ENCODE measurements around the gene P4HA2.

The P4HA2 gene

DNA sequence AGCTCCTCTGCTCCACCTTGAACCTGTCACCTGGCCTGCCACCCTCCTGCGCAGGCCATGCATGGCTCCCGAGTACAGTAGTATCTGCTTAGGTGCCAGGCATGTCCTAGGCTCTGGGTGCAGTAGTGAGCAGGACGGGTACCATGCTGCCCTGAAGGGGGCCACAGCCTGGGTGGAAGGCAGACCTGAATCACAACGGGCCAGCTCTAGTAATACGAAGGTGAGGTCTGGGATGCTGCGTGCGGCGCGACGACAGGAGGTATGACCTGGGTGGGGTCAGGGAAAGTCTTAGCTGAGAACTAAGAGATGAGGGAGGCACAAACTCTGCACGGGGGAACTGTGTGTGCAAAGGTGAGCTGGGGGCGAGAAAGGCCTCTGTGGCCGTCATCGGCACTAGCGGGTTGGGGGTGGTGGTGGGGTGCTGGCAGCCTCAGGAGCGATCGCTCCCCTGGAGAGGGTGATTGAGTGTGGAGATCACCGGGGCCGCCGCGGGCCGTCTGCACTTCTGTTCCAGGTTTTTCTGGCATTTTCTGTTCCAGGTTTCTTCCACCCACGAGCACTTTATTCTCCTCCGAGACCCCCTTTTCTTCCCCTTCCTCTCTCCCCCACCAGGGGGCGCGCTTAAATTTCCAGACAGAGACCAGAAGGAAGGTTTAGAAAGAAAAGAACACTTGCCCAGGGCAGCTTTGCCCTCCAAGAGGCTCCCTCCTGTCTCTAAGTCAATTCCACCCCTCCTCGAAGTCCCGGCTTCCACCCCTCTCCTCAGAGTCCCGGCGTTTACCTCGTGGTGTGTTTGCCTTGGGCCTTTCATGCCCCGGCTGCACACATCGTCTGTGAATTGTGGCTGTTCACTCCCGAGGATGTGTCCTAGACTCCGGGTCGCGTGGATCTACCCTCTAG is 44.9 kb upstream of the P4HA2 start:
- Histone ChIP-seq H3K4me2 (ENCODE audit: low read length) (no peak overlapping the region), H3K4ac (ENCODE audit: low read depth, low read length) (no peak overlapping the region), H4K8ac (ENCODE audit: low read depth, low read length) (no peak overlapping the region), H3K23ac (ENCODE audit: low read length) (no peak overlapping the region), H2BK5ac (ENCODE audit: low read length) (no peak overlapping the region), H3K79me1 (ENCODE audit: low read length) (no peaks in the 10 kb centered on the region), H3K79me2 (ENCODE audit: control insufficient read depth, insufficient read depth, low read length) (no peaks in the 10 kb centered on the region), H2BK120ac (ENCODE audit: low read depth, low read length) (no peak overlapping the region), H3K27me3 (ENCODE audit: insufficient read depth, low read length, poor library complexity) (no peaks in the 10 kb centered on the region), H3K9ac (ENCODE audit: low read length) (no peak overlapping the region), H2BK15ac (replicated peaks; ENCODE audit: low read depth) (no peak overlapping the region), H3K56ac (ENCODE audit: low read length) (no peak overlapping the region), H2AK5ac (ENCODE audit: low read length) (no peak overlapping the region), H3K27ac (ENCODE audit: low read depth, low read length) (no peak overlapping the region), H3K4me3 (ENCODE audit: low read length) (no peak overlapping the region), H3K18ac (ENCODE audit: low read length) (no peak overlapping the region), H3K36me3 (ENCODE audit: control insufficient read depth, insufficient read depth, low read length) (no peaks in the 10 kb centered on the region), H4K5ac (ENCODE audit: low read length) (no peak overlapping the region), H3K4me1 (ENCODE audit: control insufficient read depth, low read depth, low read length) (no peaks in the 10 kb centered on the region)
- DNase-seq = peak; percentile 85
- WGBS (ENCODE audit: extremely low coverage, insufficient coverage, low lambda C conversion rate) = no CpG with 5 or more reads among the region's 37 CpGs

DNA sequence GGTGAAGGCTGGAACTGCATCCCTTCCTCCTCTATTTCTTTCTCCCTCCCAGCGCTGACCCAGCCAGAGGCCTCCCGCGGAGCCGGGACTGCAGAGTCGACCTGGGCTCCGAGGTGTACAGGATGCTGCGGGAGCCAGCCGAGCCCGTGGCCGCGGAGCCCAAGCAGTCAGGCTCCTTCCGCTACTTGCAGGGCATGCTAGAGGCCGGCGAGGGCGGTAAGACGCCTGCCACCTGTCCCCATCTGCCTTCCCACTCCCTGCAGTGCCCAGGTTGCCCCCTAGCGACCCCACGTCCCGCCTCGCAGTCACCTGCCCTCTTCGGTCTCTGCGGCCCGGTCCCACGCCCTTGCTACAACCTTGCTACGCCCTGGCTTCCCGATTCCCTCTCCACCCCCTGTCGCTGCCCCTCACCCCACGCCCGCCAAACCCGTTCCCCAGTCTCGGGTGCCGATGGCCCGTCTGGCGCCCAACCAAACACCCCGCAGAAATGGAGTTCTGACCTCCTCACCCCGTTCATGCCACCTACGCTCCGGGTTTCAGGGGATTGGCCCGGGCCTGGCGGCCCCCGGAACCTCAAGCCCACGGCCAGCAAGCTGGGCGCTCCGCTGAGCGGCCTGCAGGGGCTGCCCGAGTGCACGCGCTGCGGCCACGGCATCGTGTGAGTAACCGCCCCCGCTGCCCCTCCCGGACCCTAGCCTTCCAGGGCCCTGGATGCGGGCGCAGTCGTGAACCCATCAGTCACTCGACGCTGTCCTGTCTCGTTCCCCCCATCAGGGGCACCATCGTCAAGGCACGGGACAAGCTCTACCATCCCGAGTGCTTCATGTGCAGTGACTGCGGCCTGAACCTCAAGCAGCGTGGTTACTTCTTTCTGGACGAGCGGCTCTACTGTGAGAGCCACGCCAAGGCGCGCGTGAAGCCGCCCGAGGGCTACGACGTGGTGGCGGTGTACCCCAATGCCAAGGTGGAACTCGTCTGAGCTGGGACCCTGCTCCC is 43.9 kb upstream of the P4HA2 start:
- no peak overlapping the region for H3K23ac ChIP-seq (ENCODE audit: low read length)
- no peak for DNase-seq
- no peak overlapping the region for H3K27ac ChIP-seq (ENCODE audit: low read depth, low read length)
- no peaks in the 10 kb centered on the region for H3K79me2 ChIP-seq (ENCODE audit: control insufficient read depth, insufficient read depth, low read length)
- H2BK5ac ChIP-seq (ENCODE audit: low read length) = no peak overlapping the region
- H3K4me2 ChIP-seq (ENCODE audit: low read length) = no peak overlapping the region
- H3K4ac ChIP-seq (ENCODE audit: low read depth, low read length) = no peak overlapping the region
- no peaks in the 10 kb centered on the region for H3K36me3 ChIP-seq (ENCODE audit: control insufficient read depth, insufficient read depth, low read length)
- H3K27me3 ChIP-seq (ENCODE audit: insufficient read depth, low read length, poor library complexity) = no peaks in the 10 kb centered on the region
- H3K18ac ChIP-seq (ENCODE audit: low read length) = no peak overlapping the region
- H2AK5ac ChIP-seq (ENCODE audit: low read length) = no peak overlapping the region
- no CpG with 5 or more reads among the region's 77 CpGs for WGBS (ENCODE audit: extremely low coverage, insufficient coverage, low lambda C conversion rate)
- no peak overlapping the region for H3K4me3 ChIP-seq (ENCODE audit: low read length)
- H4K8ac ChIP-seq (ENCODE audit: low read depth, low read length) = no peak overlapping the region
- H2BK15ac ChIP-seq (replicated peaks; ENCODE audit: low read depth) = no peak overlapping the region
- no peak overlapping the region for H3K9ac ChIP-seq (ENCODE audit: low read length)
- H3K4me1 ChIP-seq (ENCODE audit: control insufficient read depth, low read depth, low read length) = no peaks in the 10 kb centered on the region
- H3K79me1 ChIP-seq (ENCODE audit: low read length) = no peaks in the 10 kb centered on the region
- no peak overlapping the region for H4K5ac ChIP-seq (ENCODE audit: low read length)
- no peak overlapping the region for H3K56ac ChIP-seq (ENCODE audit: low read length)
- H2BK120ac ChIP-seq (ENCODE audit: low read depth, low read length) = no peak overlapping the region

DNA sequence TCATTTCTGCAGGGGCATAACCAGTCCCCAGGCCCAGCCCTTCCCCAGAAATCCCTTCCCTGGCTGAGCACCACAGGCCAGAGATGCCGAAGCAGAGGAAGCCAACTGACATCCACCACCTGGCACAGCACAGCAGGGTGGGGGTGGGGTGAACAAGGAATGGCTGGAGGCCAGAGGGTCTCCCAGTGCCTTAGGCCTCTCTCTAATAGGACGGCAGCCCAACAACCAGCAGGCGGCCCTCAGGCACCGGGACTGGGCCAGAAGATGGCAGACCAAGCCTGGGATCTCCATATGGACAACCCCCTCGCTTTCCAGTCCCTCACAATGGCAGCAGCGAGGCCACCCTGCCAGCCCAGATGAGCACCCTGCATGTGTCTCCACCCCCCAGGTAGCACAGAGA is 43.1 kb upstream of the P4HA2 start:
- Histone ChIP-seq H3K9ac (ENCODE audit: low read length) (no peak overlapping the region), H3K4ac (ENCODE audit: low read depth, low read length) (no peak overlapping the region), H3K36me3 (ENCODE audit: control insufficient read depth, insufficient read depth, low read length) (no peaks in the 10 kb centered on the region)

DNA sequence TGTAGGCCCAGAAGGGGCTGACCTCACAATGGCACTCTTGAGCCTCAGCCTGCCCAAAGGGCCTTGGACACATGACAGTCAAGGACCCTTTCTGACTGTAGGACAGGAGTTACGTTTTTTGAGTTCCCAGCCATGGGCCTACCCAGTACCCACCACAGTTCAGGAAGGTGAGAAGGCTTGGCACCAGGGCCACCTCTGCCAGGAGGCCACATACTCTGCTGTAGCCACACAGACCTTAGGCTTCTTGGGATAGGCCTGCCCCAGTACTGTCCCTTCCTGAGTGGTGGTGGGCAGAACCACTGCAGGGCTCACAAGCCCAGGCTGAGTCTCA is 42.6 kb upstream of the P4HA2 start:
- Histone ChIP-seq H3K4me1 (ENCODE audit: control insufficient read depth, low read depth, low read length) (no peaks in the 10 kb centered on the region), H2BK120ac (ENCODE audit: low read depth, low read length) (no peak overlapping the region), H4K8ac (ENCODE audit: low read depth, low read length) (no peak overlapping the region), H3K27me3 (ENCODE audit: insufficient read depth, low read length, poor library complexity) (no peaks in the 10 kb centered on the region), H3K18ac (ENCODE audit: low read length) (no peak overlapping the region), H3K79me1 (ENCODE audit: low read length) (no peaks in the 10 kb centered on the region), H3K36me3 (ENCODE audit: control insufficient read depth, insufficient read depth, low read length) (no peaks in the 10 kb centered on the region), H3K56ac (ENCODE audit: low read length) (no peak overlapping the region), H3K4ac (ENCODE audit: low read depth, low read length) (no peak overlapping the region), H2BK5ac (ENCODE audit: low read length) (no peak overlapping the region), H2AK5ac (ENCODE audit: low read length) (no peak overlapping the region), H3K23ac (ENCODE audit: low read length) (no peak overlapping the region), H4K5ac (ENCODE audit: low read length) (no peak overlapping the region), H3K27ac (ENCODE audit: low read depth, low read length) (no peak overlapping the region), H2BK15ac (replicated peaks; ENCODE audit: low read depth) (no peak overlapping the region), H3K9ac (ENCODE audit: low read length) (no peak overlapping the region), H3K4me3 (ENCODE audit: low read length) (no peak overlapping the region), H3K4me2 (ENCODE audit: low read length) (no peak overlapping the region), H3K79me2 (ENCODE audit: control insufficient read depth, insufficient read depth, low read length) (no peaks in the 10 kb centered on the region)
- WGBS (ENCODE audit: extremely low coverage, insufficient coverage, low lambda C conversion rate) = no CpG with 5 or more reads among the region's 1 CpG
- no peak for DNase-seq

More for the DNA sequence above, 43.1 kb upstream of the P4HA2 start:
- H4K5ac ChIP-seq (ENCODE audit: low read length) = no peak overlapping the region
- WGBS (ENCODE audit: extremely low coverage, insufficient coverage, low lambda C conversion rate) = no CpG with 5 or more reads among the region's 6 CpGs
- H3K79me2 ChIP-seq (ENCODE audit: control insufficient read depth, insufficient read depth, low read length) = no peaks in the 10 kb centered on the region
- DNase-seq = no peak
- no peak overlapping the region for H4K8ac ChIP-seq (ENCODE audit: low read depth, low read length)
- H3K27me3 ChIP-seq (ENCODE audit: insufficient read depth, low read length, poor library complexity) = no peaks in the 10 kb centered on the region
- no peaks in the 10 kb centered on the region for H3K4me1 ChIP-seq (ENCODE audit: control insufficient read depth, low read depth, low read length)
- no peak overlapping the region for H3K4me3 ChIP-seq (ENCODE audit: low read length)
- no peak overlapping the region for H3K56ac ChIP-seq (ENCODE audit: low read length)
- no peak overlapping the region for H2AK5ac ChIP-seq (ENCODE audit: low read length)
- H3K23ac ChIP-seq (ENCODE audit: low read length) = no peak overlapping the region
- no peak overlapping the region for H2BK15ac ChIP-seq (replicated peaks; ENCODE audit: low read depth)
- H3K4me2 ChIP-seq (ENCODE audit: low read length) = no peak overlapping the region
- H2BK120ac ChIP-seq (ENCODE audit: low read depth, low read length) = no peak overlapping the region
- H3K27ac ChIP-seq (ENCODE audit: low read depth, low read length) = no peak overlapping the region
- no peak overlapping the region for H2BK5ac ChIP-seq (ENCODE audit: low read length)
- no peaks in the 10 kb centered on the region for H3K79me1 ChIP-seq (ENCODE audit: low read length)
- H3K18ac ChIP-seq (ENCODE audit: low read length) = no peak overlapping the region

DNA sequence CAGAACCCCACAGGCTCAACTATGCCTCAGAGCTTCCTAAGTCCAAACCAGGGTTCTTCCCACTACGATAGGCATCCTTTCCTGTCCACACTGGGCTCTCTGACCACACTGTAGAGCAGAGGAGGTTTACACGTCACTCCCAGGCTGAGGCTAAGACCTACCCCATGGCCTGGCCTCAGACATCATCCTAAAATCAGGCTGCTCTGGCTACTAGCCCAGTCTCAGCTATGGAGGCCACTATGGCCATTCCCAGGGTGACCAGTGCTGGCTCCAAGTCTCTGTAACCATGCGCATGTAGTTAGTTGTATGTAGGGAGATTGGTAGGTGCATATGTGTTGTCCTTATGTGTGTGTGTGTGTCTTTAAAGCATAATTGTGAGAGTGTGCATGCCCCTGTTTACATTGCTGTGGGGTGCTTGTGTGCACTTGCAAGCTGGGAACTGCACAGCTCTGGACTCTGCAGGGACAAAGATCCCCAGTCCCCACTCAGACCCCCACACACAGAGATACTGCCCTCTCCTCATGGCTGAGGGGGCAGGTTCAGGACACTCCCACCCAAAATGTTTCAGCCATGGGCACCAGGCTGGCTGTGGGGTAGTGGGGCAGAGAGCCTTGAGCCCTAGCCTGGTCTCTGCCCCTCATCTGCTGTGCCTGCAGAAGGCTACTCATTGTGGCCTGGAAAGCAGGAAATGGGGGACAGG is 42.1 kb upstream of the P4HA2 start:
- Histone ChIP-seq H3K27me3 (ENCODE audit: insufficient read depth, low read length, poor library complexity) (no peaks in the 10 kb centered on the region), H4K8ac (ENCODE audit: low read depth, low read length) (no peak overlapping the region), H3K18ac (ENCODE audit: low read length) (no peak overlapping the region), H4K5ac (ENCODE audit: low read length) (no peak overlapping the region), H3K79me2 (ENCODE audit: control insufficient read depth, insufficient read depth, low read length) (no peaks in the 10 kb centered on the region), H3K56ac (ENCODE audit: low read length) (no peak overlapping the region), H2BK5ac (ENCODE audit: low read length) (no peak overlapping the region), H3K4me3 (ENCODE audit: low read length) (no peak overlapping the region), H3K4me2 (ENCODE audit: low read length) (no peak overlapping the region), H2BK15ac (replicated peaks; ENCODE audit: low read depth) (no peak overlapping the region), H3K4me1 (ENCODE audit: control insufficient read depth, low read depth, low read length) (no peaks in the 10 kb centered on the region), H2AK5ac (ENCODE audit: low read length) (no peak overlapping the region), H3K4ac (ENCODE audit: low read depth, low read length) (no peak overlapping the region), H3K79me1 (ENCODE audit: low read length) (no peaks in the 10 kb centered on the region), H3K23ac (ENCODE audit: low read length) (no peak overlapping the region), H3K27ac (ENCODE audit: low read depth, low read length) (no peak overlapping the region), H3K36me3 (ENCODE audit: control insufficient read depth, insufficient read depth, low read length) (no peaks in the 10 kb centered on the region), H2BK120ac (ENCODE audit: low read depth, low read length) (no peak overlapping the region), H3K9ac (ENCODE audit: low read length) (no peak overlapping the region)
- no CpG with 5 or more reads among the region's 3 CpGs for WGBS (ENCODE audit: extremely low coverage, insufficient coverage, low lambda C conversion rate)
- no peak for DNase-seq

Data from mesendoderm (in vitro differentiated cells).